Measurements from ENCODE around the gene CTDSPL. TPM values are rescaled to one million over a fixed set of nuclear protein-coding genes. Genes with fewer than 3 reads are reported as not detected.

The CTDSPL gene
- total RNA-seq, 1 experiment from 2014 or later, result 6.1 TPM

DNA sequence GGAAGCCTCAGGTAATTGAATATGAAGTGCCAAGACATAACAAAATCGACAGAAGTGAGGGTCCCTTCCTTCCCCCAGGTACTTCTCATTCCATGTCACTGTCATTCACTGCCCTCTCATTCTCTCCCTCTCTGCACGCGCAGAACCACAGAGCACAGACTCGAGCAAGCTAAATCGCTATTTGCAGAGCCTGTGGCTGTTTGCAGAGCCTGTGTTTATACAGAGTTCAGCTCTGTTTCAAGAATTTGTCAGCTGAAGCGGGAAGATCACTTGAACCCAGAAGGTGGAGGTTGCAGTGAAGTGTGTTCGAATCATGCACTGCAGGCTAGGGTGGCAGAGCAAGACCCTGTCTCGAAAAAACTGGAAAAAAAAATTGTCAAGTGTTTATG is 131.4 kb downstream of the CTDSPL start:
- intact Hi-C loops (cut with micrococcal nuclease), result no loop called here
- no peak for ATAC-seq
- no TSS peak for BruUV-seq (replicated peaks)
- H3K9me2 ChIP-seq (replicated peaks; ENCODE audit: low read length), result no peaks in the 10 kb centered on the region
- ChIA-PET POLR2A (ENCODE audit: unreplicated experiment) (no interaction called here), CTCF (no interaction called here)
- no peaks in the 10 kb centered on the region for H3F3A ChIP-seq (ENCODE audit: low read length, unreplicated experiment)
- no peak overlapping the region for H3K27ac ChIP-seq (ENCODE audit: low read length)
- H3K36me3 ChIP-seq (ENCODE audit: low read depth, low read length), result no peaks in the 10 kb centered on the region
- H3K79me2 ChIP-seq (ENCODE audit: low read length), result no peaks in the 10 kb centered on the region
- no peaks in the 10 kb centered on the region for H3K27me3 ChIP-seq (ENCODE audit: low read length)
- peaks cover 24% of the 10 kb centered on the region for H3K4me1 ChIP-seq (ENCODE audit: insufficient read depth, low read length)
- H3K4me3 ChIP-seq (ENCODE audit: low read length), result no peak overlapping the region
- no peak overlapping the region; the same call in 1 of the 2 replicates for H3K4me2 ChIP-seq (ENCODE audit: low read length)
- H3K9me3 ChIP-seq (ENCODE audit: low read length), result no peaks in the 10 kb centered on the region
- no peak for DNase-seq
- H4K20me1 ChIP-seq (ENCODE audit: low read length), result no peaks in the 10 kb centered on the region
- TF ChIP-seq EZH2 (IDR thresholded peaks at IDR 0.05; ENCODE audit: low read length, unreplicated experiment), result no peak
- no peak for TF ChIP-seq CTCF (conservative IDR thresholded peaks at IDR 0.05; ENCODE audit: low read depth, low read length)
- no peak for TF ChIP-seq EZH2phosphoT487 (IDR thresholded peaks at IDR 0.05; ENCODE audit: borderline replicate concordance, low read length)
- H2AFZ ChIP-seq (ENCODE audit: low read length), result no peak overlapping the region
- no peak overlapping the region for H3K9ac ChIP-seq (ENCODE audit: low read length)

GRCh38 chr3:37993460-37993819 is 131.8 kb downstream of the CTDSPL start:
- CTCF ChIA-PET, result no interaction called here
- no peak for ATAC-seq
- intact Hi-C loops (cut with micrococcal nuclease), result no loop called here

More at GRCh38 chr3:37993460-37993819, 131.8 kb downstream of the CTDSPL start:
- Histone ChIP-seq H3K9me2 (replicated peaks; ENCODE audit: low read length) (no peaks in the 10 kb centered on the region), H3K4me2 (ENCODE audit: low read length) (no peak overlapping the region), H2AFZ (ENCODE audit: low read length) (no peak overlapping the region), H3K27me3 (ENCODE audit: low read length) (no peaks in the 10 kb centered on the region), H4K20me1 (ENCODE audit: low read length) (no peaks in the 10 kb centered on the region), H3K79me2 (ENCODE audit: low read length) (no peaks in the 10 kb centered on the region), H3K4me1 (ENCODE audit: insufficient read depth, low read length) (peaks cover 26% of the 10 kb centered on the region), H3K4me3 (ENCODE audit: low read length) (no peak overlapping the region), H3K9me3 (ENCODE audit: low read length) (no peaks in the 10 kb centered on the region), H3K9ac (ENCODE audit: low read length) (no peak overlapping the region), H3F3A (ENCODE audit: low read length, unreplicated experiment) (no peaks in the 10 kb centered on the region), H3K36me3 (ENCODE audit: low read depth, low read length) (no peaks in the 10 kb centered on the region), H3K27ac (ENCODE audit: low read length) (no peak overlapping the region)
- DNase-seq, result no peak
- TF ChIP-seq EZH2phosphoT487 (IDR thresholded peaks at IDR 0.05; ENCODE audit: borderline replicate concordance, low read length) (no peak), CTCF (conservative IDR thresholded peaks at IDR 0.05; ENCODE audit: low read depth, low read length) (no peak), EZH2 (IDR thresholded peaks at IDR 0.05; ENCODE audit: low read length, unreplicated experiment) (no peak)
- BruUV-seq (replicated peaks), result no TSS peak
- POLR2A ChIA-PET (ENCODE audit: unreplicated experiment), result no interaction called here
